Measurements from ENCODE around the gene POLG. TPM values are rescaled to one million over a fixed set of nuclear protein-coding genes. Genes with fewer than 3 reads are reported as not detected.
A peak's percentile ranks its signal among the peaks of the same experiment; 100 is the strongest.

Gene POLG
- total and polyA plus RNA-seq, 3 donors from 2014 or later: 31.6 to 73.3 (median 65.2) TPM

DNA sequence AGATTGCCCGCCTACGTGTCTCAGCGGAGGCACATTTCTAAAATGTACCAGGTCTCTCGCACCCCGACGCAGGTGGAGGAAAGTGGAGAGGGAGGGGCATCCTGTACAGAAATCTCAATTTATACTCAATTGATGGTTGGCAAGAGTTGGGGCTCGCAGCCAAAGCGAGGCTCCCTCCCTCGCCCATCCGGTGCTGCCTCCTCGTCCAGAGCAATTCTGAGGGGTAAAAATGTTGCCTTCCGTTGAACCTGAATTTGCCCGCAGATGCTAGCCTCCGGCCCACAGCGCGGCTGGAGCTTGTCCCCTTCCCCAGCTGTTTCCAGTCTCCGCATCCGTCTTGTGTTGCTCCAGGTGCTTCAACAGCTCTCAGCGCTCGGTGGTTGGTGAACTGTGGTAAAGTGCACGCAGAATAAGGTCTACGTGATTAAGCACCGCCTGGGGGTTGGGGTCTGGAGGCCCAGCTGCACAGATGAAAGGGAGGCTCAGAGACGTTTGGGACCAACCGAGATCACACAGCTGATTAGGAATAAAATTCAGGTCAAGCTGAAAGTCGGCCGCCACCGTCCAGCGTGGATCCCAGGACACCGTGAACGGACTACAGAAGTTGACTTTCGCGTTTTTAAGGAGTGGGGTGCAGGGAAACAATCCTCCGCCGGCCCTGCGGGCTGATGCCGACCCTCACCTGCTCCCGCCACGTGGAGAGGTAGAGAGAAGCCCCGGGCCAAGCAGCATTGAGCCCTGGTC lies 846 bp upstream of the POLG start:
- H3K27ac ChIP-seq: peak overlapping the region; percentile 25 to 39
- H3K36me3 ChIP-seq (ENCODE audit: low read depth, missing control alignments): no peaks in the 10 kb centered on the region
- peaks cover 30% of the 10 kb centered on the region for H3K4me1 ChIP-seq
- H3K27me3 ChIP-seq: no peaks in the 10 kb centered on the region
- peak overlapping the region; percentile 50 to 90 for H3K4me3 ChIP-seq
- intact Hi-C loops (cut with DNase I; ENCODE audit: low total_unique reads): no loop called here
- H3K9me3 ChIP-seq: no peaks in the 10 kb centered on the region
- peak; percentile 50 for DNase-seq
- 9 to 10% methylated on average over 16 to 40 of the region's 40 CpGs for WGBS, 2 donors
- no peak for TF ChIP-seq POLR2A (IDR thresholded peaks at IDR 0.05)
- TF ChIP-seq, protein P1, sequence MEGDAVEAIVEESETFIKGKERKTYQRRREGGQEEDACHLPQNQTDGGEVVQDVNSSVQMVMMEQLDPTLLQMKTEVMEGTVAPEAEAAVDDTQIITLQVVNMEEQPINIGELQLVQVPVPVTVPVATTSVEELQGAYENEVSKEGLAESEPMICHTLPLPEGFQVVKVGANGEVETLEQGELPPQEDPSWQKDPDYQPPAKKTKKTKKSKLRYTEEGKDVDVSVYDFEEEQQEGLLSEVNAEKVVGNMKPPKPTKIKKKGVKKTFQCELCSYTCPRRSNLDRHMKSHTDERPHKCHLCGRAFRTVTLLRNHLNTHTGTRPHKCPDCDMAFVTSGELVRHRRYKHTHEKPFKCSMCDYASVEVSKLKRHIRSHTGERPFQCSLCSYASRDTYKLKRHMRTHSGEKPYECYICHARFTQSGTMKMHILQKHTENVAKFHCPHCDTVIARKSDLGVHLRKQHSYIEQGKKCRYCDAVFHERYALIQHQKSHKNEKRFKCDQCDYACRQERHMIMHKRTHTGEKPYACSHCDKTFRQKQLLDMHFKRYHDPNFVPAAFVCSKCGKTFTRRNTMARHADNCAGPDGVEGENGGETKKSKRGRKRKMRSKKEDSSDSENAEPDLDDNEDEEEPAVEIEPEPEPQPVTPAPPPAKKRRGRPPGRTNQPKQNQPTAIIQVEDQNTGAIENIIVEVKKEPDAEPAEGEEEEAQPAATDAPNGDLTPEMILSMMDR (IDR thresholded peaks at IDR 0.05): no peak

DNA sequence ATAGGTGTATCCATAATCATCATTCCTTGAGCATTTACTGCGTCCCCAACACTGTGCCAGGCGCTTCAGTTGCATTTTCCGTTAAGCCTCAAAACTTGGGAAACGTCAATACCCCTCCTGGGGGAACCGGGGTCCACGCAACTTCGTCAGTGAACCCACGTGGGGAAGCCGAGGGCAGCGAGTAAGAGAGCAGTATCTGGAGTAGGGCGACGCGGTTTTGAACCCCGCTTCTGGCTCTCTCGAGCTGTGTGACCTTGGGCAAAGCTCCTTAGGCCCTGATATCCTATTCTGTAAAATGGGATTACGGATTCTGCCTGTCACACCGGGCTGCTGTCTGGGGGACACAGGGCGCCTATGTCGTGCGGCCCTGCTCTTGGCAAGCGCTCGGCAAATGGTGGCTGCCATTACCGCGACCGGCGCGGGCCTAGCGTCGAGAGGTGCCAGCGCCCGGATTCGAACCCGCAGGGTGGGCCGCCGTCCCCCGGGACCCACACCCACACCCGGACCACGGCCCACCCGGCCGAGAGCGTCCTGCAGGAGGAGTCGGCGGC lies 590 bp downstream of the POLG start:
- 1 to 2% methylated on average over 15 to 42 of the region's 43 CpGs for WGBS, 2 donors

DNA sequence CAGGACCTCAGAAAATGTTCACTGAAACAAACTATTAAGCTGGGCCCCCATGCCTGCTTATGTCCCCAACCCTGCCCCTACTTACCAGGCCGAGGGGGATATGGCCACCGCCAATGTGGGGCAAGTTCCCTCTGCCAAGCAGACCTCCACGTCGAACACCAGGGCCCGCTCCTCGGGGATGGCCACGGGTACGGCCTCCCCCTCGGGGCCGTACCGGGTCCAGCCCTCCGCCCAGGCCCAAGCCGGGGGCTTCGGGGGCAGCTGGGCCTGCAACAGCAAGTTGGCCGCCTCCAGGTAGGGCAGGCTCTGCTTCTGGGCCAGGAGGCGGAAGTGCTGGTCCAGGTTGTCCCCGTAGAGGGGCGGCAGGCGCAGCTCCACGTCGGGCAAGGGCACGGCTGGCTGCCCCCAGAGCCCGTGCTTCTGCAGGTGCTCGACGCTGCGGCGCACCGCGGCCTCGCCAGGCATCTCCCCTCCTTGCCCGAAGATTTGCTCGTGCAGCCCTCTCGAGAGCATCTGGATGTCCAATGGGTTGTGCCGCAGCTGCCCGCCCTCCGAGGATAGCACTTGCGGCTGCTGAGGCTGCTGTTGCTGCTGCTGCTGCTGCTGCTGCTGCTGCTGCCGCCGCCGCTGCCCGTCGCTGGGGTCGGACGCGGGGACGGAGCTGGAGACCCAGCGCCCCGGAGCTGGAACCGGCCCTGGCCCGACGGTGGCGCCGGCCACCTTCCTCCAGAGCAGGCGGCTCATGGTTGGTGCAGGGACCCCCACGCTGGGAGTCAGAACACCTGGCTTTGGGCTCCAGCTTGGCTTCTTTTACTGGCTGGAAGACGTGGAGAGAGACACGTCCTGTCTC lies 1.4 kb downstream of the POLG start:
- Histone ChIP-seq H3K27ac (no peak overlapping the region), H3K9me3 (no peaks in the 10 kb centered on the region), H3K4me1 (peaks cover 30% of the 10 kb centered on the region), H3K4me3 (peak overlapping the region; percentile 89 to 90), H3K36me3 (ENCODE audit: low read depth, missing control alignments) (no peaks in the 10 kb centered on the region), H3K27me3 (no peaks in the 10 kb centered on the region)
- 61 to 82% methylated on average over 17 to 34 of the region's 57 CpGs for WGBS, 2 donors
- intact Hi-C loops (cut with DNase I; ENCODE audit: low total_unique reads): no loop called here
- DNase-seq: no peak
- TF ChIP-seq POLR2A (IDR thresholded peaks at IDR 0.05): no peak
- TF ChIP-seq, protein P1 (IDR thresholded peaks at IDR 0.05): no peak

More for the DNA sequence above, 590 bp downstream of the POLG start:
- no peak for DNase-seq
- Histone ChIP-seq H3K27me3 (no peaks in the 10 kb centered on the region), H3K4me1 (peaks cover 30% of the 10 kb centered on the region), H3K9me3 (no peaks in the 10 kb centered on the region), H3K36me3 (ENCODE audit: low read depth, missing control alignments) (no peaks in the 10 kb centered on the region), H3K4me3 (peak overlapping the region; percentile 89 to 90), H3K27ac (peak overlapping the region; percentile 84 to 92)
- no peak for TF ChIP-seq POLR2A (IDR thresholded peaks at IDR 0.05)
- TF ChIP-seq, protein P1 (IDR thresholded peaks at IDR 0.05): no peak
- intact Hi-C loops (cut with DNase I; ENCODE audit: low total_unique reads): no loop called here

DNA sequence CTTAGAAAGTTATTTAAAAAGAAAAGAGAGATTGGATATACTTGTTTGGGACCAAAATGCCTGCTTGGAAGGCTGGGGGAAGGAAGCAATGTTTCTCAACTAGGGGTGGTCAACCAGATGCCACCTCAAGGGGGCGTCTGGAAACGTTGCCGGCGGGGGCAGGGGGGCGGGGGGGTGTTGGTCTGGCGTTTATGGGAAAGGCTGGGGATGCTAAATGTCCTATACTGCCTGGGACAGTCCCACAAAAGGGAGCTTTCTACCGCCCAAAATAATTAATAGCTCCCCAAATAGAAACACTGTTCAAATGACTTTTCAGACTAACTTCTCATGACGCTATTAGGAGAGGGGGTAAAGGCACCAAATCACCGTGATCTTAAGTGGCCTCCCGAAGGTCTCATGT lies 2.2 kb downstream of the POLG start:
- Histone ChIP-seq H3K27me3 (no peaks in the 10 kb centered on the region), H3K27ac (no peak overlapping the region), H3K4me3 (no peak overlapping the region), H3K9me3 (no peaks in the 10 kb centered on the region), H3K36me3 (ENCODE audit: low read depth, missing control alignments) (no peaks in the 10 kb centered on the region), H3K4me1 (peaks cover 30% of the 10 kb centered on the region)
- intact Hi-C loops (cut with DNase I; ENCODE audit: low total_unique reads): no loop called here
- TF ChIP-seq, protein P1 (IDR thresholded peaks at IDR 0.05): no peak
- TF ChIP-seq POLR2A (IDR thresholded peaks at IDR 0.05): no peak
- DNase-seq: no peak
- WGBS, 2 donors: 15 to 27% methylated on average over 9 to 10 of the region's 10 CpGs
